Measurements from ENCODE around the gene CMTM8.

GRCh38 chr3:32243519-32243918 is 5.0 kb downstream of the CMTM8 start:
- no peak for TF ChIP-seq CTCF (IDR thresholded peaks at IDR 0.05)
- no peak for TF ChIP-seq POLR2A (IDR thresholded peaks at IDR 0.05)
